H9 (cell line): ENCODE data around the gene MYH9. TPM values are rescaled to one million over a fixed set of nuclear protein-coding genes. Genes with fewer than 3 reads are reported as not detected.

Experiments used
- DNase-seq: peaks from one replicate; pipeline ENCODE4 v3.0.0-alpha.2; 2017
- H2AFZ ChIP-seq: one replicate; pipeline ENCODE4 v1.6.1; 2013; ENCODE audit warnings: mild to moderate bottlenecking, low read length, control low read depth, moderate library complexity
- H2AK5ac ChIP-seq: 2 replicates; pipeline ENCODE4 v1.6.1; 2013; ENCODE audit warnings: low read length, control low read depth, mixed read lengths; ENCODE audit not compliant: insufficient read length
- H2BK120ac ChIP-seq: one replicate; pipeline ENCODE4 v1.6.1; 2013; ENCODE audit warnings: low read depth, mild to moderate bottlenecking, low read length, control low read depth, inconsistent platforms; ENCODE audit not compliant: poor library complexity, severe bottlenecking
- H2BK12ac ChIP-seq: 2 replicates; pipeline ENCODE4 v1.6.1; 2013; ENCODE audit warnings: low read length, control low read depth, mixed read lengths, low read depth; ENCODE audit not compliant: insufficient read length
- H2BK15ac ChIP-seq: 2 replicates; pipeline ENCODE4 v1.6.1; 2013; ENCODE audit warnings: low read depth, low read length, control low read depth
- H2BK20ac ChIP-seq: one replicate; pipeline ENCODE4 v1.6.1; 2013; ENCODE audit warnings: low read depth, mild to moderate bottlenecking, low read length, control low read depth, inconsistent platforms; ENCODE audit not compliant: poor library complexity, severe bottlenecking
- H2BK5ac ChIP-seq: 2 replicates; pipeline ENCODE4 v1.6.1; 2013; ENCODE audit warnings: low read length, control low read depth, mixed read lengths; ENCODE audit not compliant: insufficient read length
- H3K14ac ChIP-seq: 2 replicates; pipeline ENCODE4 v1.6.1; 2013; ENCODE audit warnings: low read length, control low read depth; ENCODE audit not compliant: insufficient read depth
- H3K18ac ChIP-seq: 2 replicates; pipeline ENCODE4 v1.6.1; 2013; ENCODE audit warnings: low read depth, mild to moderate bottlenecking, mixed read lengths, low read length, control low read depth; ENCODE audit not compliant: insufficient read length
- H3K23ac ChIP-seq: 2 replicates; pipeline ENCODE4 v1.6.1; 2013; ENCODE audit warnings: low read length, control low read depth, mixed read lengths, low read depth; ENCODE audit not compliant: insufficient read length
- H3K23me2 ChIP-seq: 2 replicates; pipeline ENCODE4 v1.6.1; 2013; ENCODE audit warnings: low read depth, mild to moderate bottlenecking, mixed read lengths, low read length, control low read depth; ENCODE audit not compliant: insufficient read length, poor library complexity, severe bottlenecking
- H3K27ac ChIP-seq: 2 replicates; pipeline ENCODE4 v1.5.1; 2013; ENCODE audit warnings: low read length, control low read depth, mixed read lengths, low read depth; ENCODE audit not compliant: insufficient read length
- H3K27me3 ChIP-seq: 2 replicates; pipeline ENCODE4 v1.6.1; 2013; ENCODE audit warnings: low read length, control low read depth, inconsistent platforms; ENCODE audit not compliant: insufficient read depth
- H3K4ac ChIP-seq: 2 replicates; pipeline ENCODE4 v1.6.1; 2013; ENCODE audit warnings: low read depth, mild to moderate bottlenecking, control low read depth, inconsistent platforms, low read length, moderate library complexity
- H3K4me1 ChIP-seq: 2 replicates; pipeline ENCODE4 v1.6.1; 2013; ENCODE audit warnings: low read length, control low read depth, inconsistent platforms; ENCODE audit not compliant: insufficient read depth
- H3K4me2 ChIP-seq: 2 replicates; pipeline ENCODE4 v1.6.1; 2013; ENCODE audit warnings: low read length, control low read depth, mixed read lengths; ENCODE audit not compliant: insufficient read length, insufficient read depth
- H3K56ac ChIP-seq: 2 replicates; pipeline ENCODE4 v1.6.1; 2013; ENCODE audit warnings: low read depth, mild to moderate bottlenecking, mixed read lengths, low read length, control low read depth; ENCODE audit not compliant: insufficient read length
- H3K79me1 ChIP-seq: 2 replicates; pipeline ENCODE4 v1.6.1; 2013; ENCODE audit warnings: low read depth, mild to moderate bottlenecking, moderate library complexity, low read length, control low read depth, inconsistent platforms; ENCODE audit not compliant: insufficient read depth, poor library complexity, severe bottlenecking
- H3K79me2 ChIP-seq: 2 replicates; pipeline ENCODE4 v1.6.1; 2013; ENCODE audit warnings: low read length, control low read depth, inconsistent platforms; ENCODE audit not compliant: insufficient read depth
- H3K9ac ChIP-seq: 2 replicates; pipeline ENCODE4 v1.6.1; 2013; ENCODE audit warnings: low read length, control low read depth, mixed read lengths; ENCODE audit not compliant: insufficient read length; ENCODE audit errors: extremely low read depth
- H3K9me3 ChIP-seq: one replicate; pipeline ENCODE4 v1.6.1; 2013; ENCODE audit warnings: low read depth, low read length, inconsistent platforms; ENCODE audit not compliant: control insufficient read depth
- H3T11ph ChIP-seq: one replicate; pipeline ENCODE4 v1.6.1; 2013; ENCODE audit warnings: mild to moderate bottlenecking, low read length, control low read depth, inconsistent platforms
- H4K20me1 ChIP-seq: one replicate; pipeline ENCODE4 v1.6.1; 2013; ENCODE audit not compliant: control insufficient read depth, insufficient read length, insufficient read depth
- H4K5ac ChIP-seq: 2 replicates; pipeline ENCODE4 v1.6.1; 2013; ENCODE audit warnings: low read depth, mild to moderate bottlenecking, mixed read lengths, low read length, control low read depth; ENCODE audit not compliant: insufficient read length
- H4K8ac ChIP-seq: replicated peaks from 2 replicates; pipeline ENCODE4 v1.6.1; 2013; ENCODE audit warnings: low read length, control low read depth, mixed read lengths, low read depth; ENCODE audit not compliant: insufficient read length
- H4K91ac ChIP-seq: 2 replicates; pipeline ENCODE4 v1.6.1; 2013; ENCODE audit warnings: low read depth, mild to moderate bottlenecking, moderate library complexity, mixed read lengths, low read length, control low read depth; ENCODE audit not compliant: insufficient read length
- H3K27ac Mint-ChIP-seq, 3 experiments: 2 replicates in 2 of 3; 3 replicates in 1 of 3; pipeline ENCODE4 v1.8.0; 2020 to 2021; ENCODE audit warnings: mixed read lengths in 3 of 3, mild to moderate bottlenecking in 1 of 3, moderate library complexity in 1 of 3
- H3K27me3 Mint-ChIP-seq: 2 replicates; pipeline ENCODE4 v1.8.0; 2021; ENCODE audit warnings: low read depth, mild to moderate bottlenecking, moderate library complexity, mixed read lengths
- H3K36me3 Mint-ChIP-seq, 3 experiments: 2 replicates in 2 of 3; 3 replicates in 1 of 3; pipeline ENCODE4 v1.8.0; 2020 to 2021; ENCODE audit warnings: low read depth in 3 of 3, mixed read lengths in 3 of 3; ENCODE audit not compliant: insufficient read depth in 1 of 3
- H3K4me1 Mint-ChIP-seq, 2 experiments: 2 replicates each; pipeline ENCODE4 v1.8.0; 2020; ENCODE audit warnings: mixed read lengths in 2 of 2
- H3K4me3 Mint-ChIP-seq, 2 experiments: 2 replicates in 1 of 2; 3 replicates in 1 of 2; pipeline ENCODE4 v1.8.0; 2020 to 2021; ENCODE audit warnings: mild to moderate bottlenecking in 2 of 2, mixed read lengths in 2 of 2, moderate library complexity in 1 of 2
- H3K9me3 Mint-ChIP-seq, 2 experiments: 2 replicates in 1 of 2; 3 replicates in 1 of 2; pipeline ENCODE4 v1.8.0; 2020; ENCODE audit warnings: mild to moderate bottlenecking in 2 of 2, mixed read lengths in 2 of 2, moderate library complexity in 1 of 2
- CTCF ChIP-seq: fragments of 200-600 bp; sonication (generic); conservative IDR thresholded peaks from 3 replicates; pipeline ENCODE4 v1.8.0; 2021; ENCODE audit warnings: antibody characterized with exemption, mild to moderate bottlenecking
- WGBS: extraction: QIAGEN DNeasy Blood & Tissue Kit; methylation state at CpG from one replicate; pipeline ENCODE4 v1.1.7; 2013; ENCODE audit warnings: missing lambda C conversion rate, low lambda C conversion rate, mixed read lengths; ENCODE audit not compliant: insufficient read length; ENCODE audit errors: extremely low coverage; 5-methylcytosine and 5-hydroxymethylcytosine counted together
- total RNA-seq: library from RNA; stranded (reverse); gene quantifications from 2 replicates; pipeline ENCODE4 v1.2.1, GENCODE V29; 2021

Gene MYH9
- total RNA-seq, 1 experiment from 2014 or later = 266 TPM

GRCh38 chr22:36411589-36412258, 24.0 kb upstream of the MYH9 start:
- no peak overlapping the region for H2BK12ac ChIP-seq
- H3K4ac ChIP-seq = no peak overlapping the region
- no peaks in the 10 kb centered on the region for H3K79me2 ChIP-seq
- no peak overlapping the region for H3K27ac Mint-ChIP-seq
- no peak overlapping the region for H3K9ac ChIP-seq
- no peak overlapping the region for H4K91ac ChIP-seq
- no peak overlapping the region for H3K56ac ChIP-seq
- H3K23me2 ChIP-seq = peaks cover 4% of the 10 kb centered on the region
- no peaks in the 10 kb centered on the region for H3K9me3 ChIP-seq
- no peak for TF ChIP-seq CTCF
- H2BK20ac ChIP-seq = no peak overlapping the region
- H4K20me1 ChIP-seq = no peaks in the 10 kb centered on the region
- H3K27ac ChIP-seq = no peak overlapping the region
- no peak overlapping the region for H4K8ac ChIP-seq
- WGBS = no CpG with 5 or more reads among the region's 6 CpGs
- no peak for DNase-seq
- no peak overlapping the region for H4K5ac ChIP-seq
- no peak overlapping the region for H3K18ac ChIP-seq
- no peak overlapping the region for H2BK5ac ChIP-seq
- no peak overlapping the region for H2BK15ac ChIP-seq
- no peak overlapping the region for H2AK5ac ChIP-seq
- H3K4me1 ChIP-seq = no peaks in the 10 kb centered on the region; the same call in 1 of the 2 replicates
- no peak overlapping the region for H3K4me3 Mint-ChIP-seq
- no peaks in the 10 kb centered on the region for H3K36me3 Mint-ChIP-seq
- H2AFZ ChIP-seq = no peak overlapping the region
- H3K9me3 Mint-ChIP-seq = no peaks in the 10 kb centered on the region
- H3K4me1 Mint-ChIP-seq = peaks cover 11 to 13% of the 10 kb centered on the region in 2 experiments
- no peak overlapping the region for H2BK120ac ChIP-seq
- H3K27me3 ChIP-seq = no peaks in the 10 kb centered on the region
- no peak overlapping the region for H3T11ph ChIP-seq
- no peak overlapping the region for H3K14ac ChIP-seq
- H3K4me2 ChIP-seq = no peak overlapping the region
- no peaks in the 10 kb centered on the region for H3K27me3 Mint-ChIP-seq
- no peak overlapping the region for H3K23ac ChIP-seq
- H3K79me1 ChIP-seq = no peaks in the 10 kb centered on the region
